GM21576 (cell line): Measurements from ENCODE around the gene FGFBP1.

Source experiments
- ATAC-seq: cut with Tn5 transposase; IDR thresholded peaks from one replicate; pipeline ENCODE4 v1.9.1; 2021; ENCODE audit warnings: mild to moderate bottlenecking, moderate library complexity; ENCODE audit not compliant: unreplicated experiment

Gene FGFBP1

GRCh38 chr4:15913631-15913970 is 24.9 kb downstream of the FGFBP1 start:
- ATAC-seq = no peak

GRCh38 chr4:15912961-15913630 is 25.4 kb downstream of the FGFBP1 start:
- no peak for ATAC-seq

DNA sequence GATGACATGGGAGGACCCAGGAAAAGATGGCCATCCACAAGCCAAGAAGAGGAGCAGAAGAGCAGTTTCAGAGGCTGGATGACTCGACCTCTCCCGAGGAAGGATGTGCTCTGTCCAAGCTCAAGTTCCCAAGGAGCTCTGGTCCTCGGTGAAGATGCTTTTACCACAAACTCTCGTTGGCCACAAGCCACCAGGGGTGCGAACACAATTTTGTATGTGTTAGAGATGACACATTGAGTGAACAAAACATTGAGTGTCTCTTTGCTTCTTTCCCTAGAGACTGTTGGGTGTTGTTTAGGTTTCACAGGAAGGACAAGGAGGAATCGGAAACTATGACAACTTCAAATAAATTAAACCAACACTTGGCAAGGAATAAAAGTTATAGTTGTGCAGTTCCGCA is 26.3 kb downstream of the FGFBP1 start:
- ATAC-seq = no peak

DNA sequence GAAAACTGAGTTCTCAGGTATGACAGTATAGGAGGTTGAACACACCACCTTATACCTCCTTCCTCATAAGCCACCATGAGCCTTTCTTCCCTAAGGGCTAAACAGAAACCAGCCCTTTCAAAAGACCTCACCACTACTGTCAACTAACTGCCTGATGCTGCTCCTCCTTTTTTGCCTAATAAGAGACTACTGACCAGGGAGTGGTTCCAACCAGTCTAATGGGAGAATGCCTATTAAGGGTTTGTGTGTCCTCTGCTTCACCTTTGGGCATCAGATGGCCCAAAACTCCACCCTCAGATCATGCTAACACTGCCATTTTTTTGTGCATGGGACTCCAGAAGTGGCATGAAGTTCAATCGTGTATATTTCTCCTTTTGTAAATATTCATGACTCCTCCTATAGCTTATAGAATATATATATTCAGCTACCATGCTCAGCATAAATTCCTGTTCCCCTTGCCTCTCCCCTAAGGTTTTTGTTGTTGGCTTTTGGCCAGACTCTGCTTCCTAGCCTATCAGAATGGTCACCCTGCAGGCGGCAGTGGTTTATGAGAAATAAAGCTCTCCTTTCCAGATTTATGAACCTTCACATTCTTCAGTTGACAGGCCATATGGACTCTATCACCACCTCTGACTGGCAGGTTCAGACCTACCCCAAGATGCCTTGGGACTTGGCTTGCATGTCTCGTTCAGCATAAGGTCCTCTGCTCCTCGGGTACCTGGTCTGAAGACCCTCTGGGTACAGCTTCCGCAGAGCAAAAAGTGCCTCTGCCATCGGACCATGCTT is 28.2 kb downstream of the FGFBP1 start:
- no peak for ATAC-seq

DNA sequence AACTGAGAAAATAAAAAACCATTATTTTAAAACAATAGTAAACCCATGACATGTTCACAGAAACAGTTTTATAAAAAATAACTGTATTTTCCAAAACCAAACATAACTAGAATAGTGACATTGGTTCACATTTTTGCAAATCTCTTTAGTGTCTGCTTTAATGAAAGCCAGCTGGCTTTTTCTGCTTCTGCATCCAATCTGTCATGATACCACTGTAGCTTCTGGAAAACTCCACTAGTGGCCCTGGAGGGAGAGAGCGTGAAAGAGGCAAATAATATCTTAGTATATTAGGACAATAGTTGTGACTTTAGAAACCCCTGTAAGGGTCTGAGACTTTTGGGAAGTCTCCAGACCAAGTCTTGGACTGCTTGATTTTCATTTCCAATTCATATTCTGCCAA is 31.1 kb downstream of the FGFBP1 start:
- no peak for ATAC-seq

DNA sequence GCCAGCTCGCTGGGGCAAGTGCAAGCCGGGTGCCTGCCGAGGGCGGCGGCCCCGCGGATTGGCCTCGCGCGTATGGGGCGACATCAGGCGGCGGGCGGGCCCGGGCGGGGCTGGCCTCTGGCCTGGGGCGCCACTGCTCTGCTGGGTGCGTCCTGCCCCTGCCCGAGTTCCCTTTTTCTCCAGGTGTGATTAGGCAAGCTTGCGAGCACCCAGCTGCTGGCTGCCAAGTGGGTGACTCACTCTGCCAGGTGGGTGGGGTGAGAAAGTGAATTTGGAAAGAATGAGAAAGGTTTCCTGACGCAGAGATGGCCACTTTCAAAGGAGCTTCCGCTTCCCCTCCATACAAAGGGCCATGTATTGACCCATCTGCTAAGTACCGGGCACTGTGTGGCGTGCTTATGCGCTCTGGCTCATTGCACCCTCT is 32.5 kb downstream of the FGFBP1 start:
- no peak for ATAC-seq

- ATAC-seq = no peak
Observed at GRCh38 chr4:15902746-15903145, 35.8 kb downstream of the FGFBP1 start.

GRCh38 chr4:15901998-15902397 is 36.5 kb downstream of the FGFBP1 start:
- ATAC-seq = no peak

GRCh38 chr4:15901007-15901406 is 37.5 kb downstream of the FGFBP1 start:
- ATAC-seq = no peak

GRCh38 chr4:15899511-15899910 is 39.0 kb downstream of the FGFBP1 start:
- ATAC-seq = no peak

DNA sequence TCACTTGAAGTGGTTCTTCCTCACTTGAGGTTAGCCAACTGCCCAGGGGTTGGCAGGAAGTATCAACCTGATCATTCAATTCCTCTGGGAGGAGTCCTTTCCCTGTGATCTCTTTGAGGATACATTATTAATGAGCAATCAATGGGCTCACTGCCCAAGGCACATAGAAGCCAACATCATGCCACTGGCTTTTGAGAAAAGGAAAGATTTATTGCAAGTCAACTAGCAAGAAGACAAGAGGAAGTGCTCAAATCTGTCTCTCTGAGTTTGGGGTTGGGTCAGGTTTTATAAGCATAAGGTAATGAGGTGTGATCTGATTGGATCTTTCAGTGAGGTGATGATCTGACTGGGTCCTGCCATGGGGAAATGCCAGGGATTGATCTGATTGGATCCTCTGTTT is 39.6 kb downstream of the FGFBP1 start:
- no peak for ATAC-seq

DNA sequence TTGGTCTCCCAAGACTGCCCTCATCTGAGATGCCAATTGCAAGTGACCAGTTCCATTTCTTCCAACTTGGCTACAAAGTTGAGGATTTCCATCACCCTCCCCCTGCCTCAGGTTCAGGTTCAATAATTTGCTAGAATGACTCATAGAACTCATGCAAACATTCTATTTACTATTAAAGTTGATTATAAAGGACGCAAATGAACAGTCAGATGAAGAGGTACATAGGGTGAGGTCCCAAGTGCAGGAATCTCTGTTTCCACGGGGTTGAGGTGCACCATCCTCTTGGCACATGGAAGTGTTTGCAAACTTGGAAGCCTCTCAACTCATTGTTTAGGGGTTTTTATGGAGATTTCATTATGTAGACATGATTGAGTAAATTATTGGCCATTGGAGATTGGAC is 41.0 kb downstream of the FGFBP1 start:
- no peak for ATAC-seq

GRCh38 chr4:15894921-15895916 is 43.3 kb downstream of the FGFBP1 start:
- ATAC-seq = no peak

- ATAC-seq = no peak
Observed at GRCh38 chr4:15894393-15894792, 44.1 kb downstream of the FGFBP1 start.

GRCh38 chr4:15893962-15894361 is 44.6 kb downstream of the FGFBP1 start:
- ATAC-seq = no peak

DNA sequence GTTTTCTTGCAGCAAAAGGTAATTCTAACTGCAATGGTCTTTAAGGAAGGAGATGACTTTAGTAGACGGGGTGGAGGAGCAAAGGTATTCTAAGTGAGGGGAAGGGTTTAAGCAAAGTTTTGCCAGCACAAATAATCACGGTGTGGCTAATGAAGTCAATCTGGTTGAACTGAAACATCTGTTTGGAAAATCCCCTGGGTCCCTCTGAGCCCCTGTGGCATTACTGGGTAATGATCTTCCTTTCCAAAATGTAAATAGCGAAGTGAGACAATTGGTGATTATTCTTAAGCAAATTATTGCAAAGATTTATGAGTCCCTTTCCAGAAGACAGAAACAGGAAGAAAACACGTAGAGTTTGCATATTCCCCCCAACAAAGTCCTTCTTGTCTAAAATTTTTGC is 47.2 kb downstream of the FGFBP1 start:
- ATAC-seq = peak; percentile 62

GRCh38 chr4:15890246-15890829 is 48.2 kb downstream of the FGFBP1 start:
- ATAC-seq = no peak

DNA sequence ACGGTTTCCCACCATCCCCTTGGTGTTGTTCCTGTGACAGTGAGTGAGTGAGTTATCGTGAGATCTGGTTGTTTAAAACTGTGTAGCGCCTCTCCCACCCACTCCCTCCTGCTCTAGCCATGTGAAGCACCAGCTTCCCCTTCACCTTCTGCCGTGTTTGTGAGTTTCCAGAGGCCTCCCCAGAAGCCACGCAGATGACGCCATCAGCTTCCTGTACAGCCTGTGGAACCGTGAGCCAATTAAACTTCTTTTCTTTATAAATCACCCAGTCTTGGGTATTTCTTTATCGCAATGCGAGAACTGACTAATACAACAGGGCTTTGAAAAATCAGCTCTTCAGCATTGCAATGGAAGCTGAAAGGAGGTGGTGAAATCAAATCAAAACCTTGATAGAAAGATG is 50.0 kb downstream of the FGFBP1 start:
- ATAC-seq = no peak
